Measurements from ENCODE around the gene NDUFB8.

DNA sequence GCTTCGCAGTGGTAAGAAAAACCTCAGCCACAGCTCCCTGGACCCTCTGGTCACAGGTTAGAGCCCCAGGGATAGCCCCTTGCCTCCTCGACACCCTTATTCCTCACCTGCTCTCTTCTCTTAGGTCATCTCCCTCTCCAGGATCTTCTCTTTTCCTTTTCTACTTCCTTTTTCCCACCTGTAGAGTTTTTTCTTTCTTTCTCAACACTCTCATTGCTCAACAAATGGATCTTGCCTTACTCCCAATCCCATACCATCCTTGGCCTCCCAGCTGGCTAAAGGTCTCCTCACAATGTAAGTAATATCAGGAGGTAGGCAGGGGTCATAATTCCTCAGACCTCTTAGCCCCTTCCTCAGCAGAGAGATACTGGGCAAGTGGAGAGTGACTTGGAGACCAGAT is 49.7 kb downstream of the NDUFB8 start:
- TF ChIP-seq EZH2phosphoT487 (IDR thresholded peaks at IDR 0.05; ENCODE audit: borderline replicate concordance, low read length), result no peak
- TF ChIP-seq, protein P1, sequence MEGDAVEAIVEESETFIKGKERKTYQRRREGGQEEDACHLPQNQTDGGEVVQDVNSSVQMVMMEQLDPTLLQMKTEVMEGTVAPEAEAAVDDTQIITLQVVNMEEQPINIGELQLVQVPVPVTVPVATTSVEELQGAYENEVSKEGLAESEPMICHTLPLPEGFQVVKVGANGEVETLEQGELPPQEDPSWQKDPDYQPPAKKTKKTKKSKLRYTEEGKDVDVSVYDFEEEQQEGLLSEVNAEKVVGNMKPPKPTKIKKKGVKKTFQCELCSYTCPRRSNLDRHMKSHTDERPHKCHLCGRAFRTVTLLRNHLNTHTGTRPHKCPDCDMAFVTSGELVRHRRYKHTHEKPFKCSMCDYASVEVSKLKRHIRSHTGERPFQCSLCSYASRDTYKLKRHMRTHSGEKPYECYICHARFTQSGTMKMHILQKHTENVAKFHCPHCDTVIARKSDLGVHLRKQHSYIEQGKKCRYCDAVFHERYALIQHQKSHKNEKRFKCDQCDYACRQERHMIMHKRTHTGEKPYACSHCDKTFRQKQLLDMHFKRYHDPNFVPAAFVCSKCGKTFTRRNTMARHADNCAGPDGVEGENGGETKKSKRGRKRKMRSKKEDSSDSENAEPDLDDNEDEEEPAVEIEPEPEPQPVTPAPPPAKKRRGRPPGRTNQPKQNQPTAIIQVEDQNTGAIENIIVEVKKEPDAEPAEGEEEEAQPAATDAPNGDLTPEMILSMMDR (IDR thresholded peaks at IDR 0.05; ENCODE audit: low read depth, low read length, poor library complexity, severe bottlenecking), result no peak

Data from DOHH2 (cell line).